K562 (cell line): Measurements from ENCODE around the gene ST3GAL3. TPM values are rescaled to one million over a fixed set of nuclear protein-coding genes. Genes with fewer than 3 reads are reported as not detected.

Experiments
- ATAC-seq: fragments of 200-7000 bp; cut with Tn5 transposase; 3 replicates; pipeline ENCODE4 v1.9.1; 2020; ENCODE audit warnings: moderate library complexity
- BruUV-seq: library from RNA; stranded (reverse); fragments of 400-500 nt; replicated peaks from 2 replicates; lab custom pipeline; 2021; lab: Mats Ljungman, UMichigan
- CTCF ChIA-PET: fragments of 300-600 bp; formaldehyde crosslinking; extraction: SDS; loops from one replicate; lab custom pipeline; 2021; ENCODE audit warnings: low intra/inter-chr PET ratio; lab: Yijun Ruan, JAX
- POLR2A ChIA-PET: fragments of 300-600, 350-650 bp; sonication (Branson Sonifier 250); formaldehyde crosslinking; extraction: SDS; loops from one replicate; lab custom pipeline; 2021; ENCODE audit warnings: antibody characterized with exemption, inconsistent platforms; lab: Yijun Ruan, JAX
- DNase-seq, 4 experiments: peaks; one replicate each; pipeline versions ENCODE4 v3.0.0 to v3.0.0-alpha.2; 2011 to 2018; ENCODE audit warnings: low spot score in 3 of 4, mixed read lengths in 3 of 4; ENCODE audit errors: extremely low read depth in 1 of 4
- FAIRE-seq: peaks from 2 replicates; lab custom pipeline; 2011; peaks lifted over from hg19 to GRCh38; lab: Jason Lieb, UNC
- H2AFZ ChIP-seq: 2 replicates; pipeline ENCODE4 v1.6.0; 2011; ENCODE audit warnings: low read depth, low read length, control low read depth, inconsistent platforms
- H3K27ac ChIP-seq: fragments of 200-600 bp; 3 replicates; pipeline ENCODE4 v1.8.0; 2011; ENCODE audit warnings: low read depth, mild to moderate bottlenecking, control low read depth, inconsistent platforms, low read length, moderate library complexity, mixed read lengths; ENCODE audit errors: extremely low read depth
- H3K27me3 ChIP-seq, 2 experiments: fragments of 300-600 bp in 1 of 2; 2 replicates in 1 of 2; 3 replicates in 1 of 2; pipeline versions ENCODE4 v1.6.0 to v1.8.0; 2011; ENCODE audit warnings: inconsistent platforms in 2 of 2, low read length in 2 of 2, mild to moderate bottlenecking in 1 of 2, mixed read lengths in 1 of 2, moderate library complexity in 1 of 2; ENCODE audit not compliant: control insufficient read depth in 2 of 2, insufficient read depth in 2 of 2
- H3K36me3 ChIP-seq: fragments of 300-600 bp; 3 replicates; pipeline ENCODE4 v1.8.0; 2011; ENCODE audit warnings: mild to moderate bottlenecking, low read length, inconsistent platforms; ENCODE audit not compliant: control insufficient read depth, insufficient read depth
- H3K4me1 ChIP-seq, 2 experiments: fragments of 200-600 bp in 1 of 2; replicated peaks in 1 of 2; 2 replicates in 1 of 2; 3 replicates in 1 of 2; pipeline versions ENCODE4 v1.5.1 to v1.8.0; 2011; ENCODE audit warnings: inconsistent platforms in 2 of 2, low read length in 2 of 2, mild to moderate bottlenecking in 1 of 2, mixed read lengths in 1 of 2, moderate library complexity in 1 of 2; ENCODE audit not compliant: control insufficient read depth in 2 of 2, insufficient read depth in 2 of 2
- H3K4me2 ChIP-seq: 2 replicates; pipeline ENCODE4 v1.6.1; 2011; ENCODE audit warnings: low read length, control low read depth, inconsistent platforms, mixed read lengths; ENCODE audit not compliant: insufficient read depth
- H3K4me3 ChIP-seq: fragments of 200-600 bp; sonication (generic), shearing (Covaris generic); 2 replicates; pipeline ENCODE4 v1.5.1; 2016; ENCODE audit warnings: control low read depth, inconsistent platforms
- H3K79me2 ChIP-seq: fragments of 200-600 bp; 3 replicates; pipeline ENCODE4 v1.8.0; 2011; ENCODE audit warnings: low read length, inconsistent platforms; ENCODE audit not compliant: control insufficient read depth, insufficient read depth
- H3K9ac ChIP-seq, 2 experiments: 2 replicates each; pipeline versions ENCODE4 v1.6.0 to v1.6.1; 2011; ENCODE audit warnings: low read depth in 2 of 2, low read length in 2 of 2, control low read depth in 1 of 2, inconsistent platforms in 1 of 2, mild to moderate bottlenecking in 1 of 2, mixed read lengths in 1 of 2; ENCODE audit not compliant: insufficient read depth in 1 of 2
- H3K9me1 ChIP-seq: one replicate; pipeline ENCODE4 v1.6.0; 2011; ENCODE audit warnings: inconsistent platforms, mild to moderate bottlenecking, low read length, moderate library complexity; ENCODE audit not compliant: control insufficient read depth, insufficient read depth
- H3K9me3 ChIP-seq: replicated peaks from 2 replicates; pipeline ENCODE4 v1.5.1; 2011; ENCODE audit warnings: low read depth, low read length, inconsistent platforms; ENCODE audit not compliant: control insufficient read depth, insufficient read depth
- H4K20me1 ChIP-seq: replicated peaks from 2 replicates; pipeline ENCODE4 v1.6.1; 2011; ENCODE audit warnings: low read length, inconsistent platforms, mixed read lengths; ENCODE audit not compliant: control insufficient read depth, insufficient read depth
- ARHGAP35 ChIP-seq: fragments of 450-650 bp; IDR thresholded peaks from 2 replicates; pipeline ENCODE4 v1.6.1; 2018; ENCODE audit not compliant: partially characterized antibody
- CHD1 ChIP-seq: fragments of 200-600 bp; sonication (generic); IDR thresholded peaks from one replicate; pipeline ENCODE4 v1.6.1; 2012; ENCODE audit warnings: mild to moderate bottlenecking, moderate library complexity, low read length, inconsistent platforms
- CTBP1 ChIP-seq: fragments of 450-650 bp; IDR thresholded peaks from 2 replicates; pipeline ENCODE4 v1.6.1; 2016; ENCODE audit warnings: borderline replicate concordance
- HNRNPH1 ChIP-seq: fragments of 200-400 bp; formaldehyde crosslinking; optimal IDR thresholded peaks from 2 replicates; pipeline ENCODE3; 2017; ENCODE audit warnings: low read depth, mild to moderate bottlenecking, low read length, moderate library complexity
- RFX5 ChIP-seq: IDR thresholded peaks from 2 replicates; pipeline ENCODE4 v1.6.1; 2011; ENCODE audit warnings: low read depth, mild to moderate bottlenecking, improper control_type of control experiment, low read length
- TEAD1 ChIP-seq, 2 experiments: fragments of 450-650 bp in 1 of 2; sonication (generic) in 1 of 2; formaldehyde crosslinking; IDR thresholded peaks; 2 replicates each; pipeline versions ENCODE4 v1.4.0 to v1.8.0; 2020 to 2022; ENCODE audit warnings: mild to moderate bottlenecking in 2 of 2, missing genetic modification reagents in 1 of 2
- TEAD4 ChIP-seq, 2 experiments: sonication (generic) in 1 of 2; formaldehyde crosslinking in 1 of 2; IDR thresholded peaks; 2 replicates each; pipeline versions ENCODE4 v1.6.1 to v1.8.0; 2012 to 2022; ENCODE audit warnings: borderline replicate concordance in 1 of 2, inconsistent platforms in 1 of 2, low read length in 1 of 2, mild to moderate bottlenecking in 1 of 2, missing genetic modification reagents in 1 of 2
- ZC3H8 ChIP-seq: fragments of 450-650 bp; IDR thresholded peaks from 2 replicates; pipeline ENCODE4 v1.6.1; 2017
- ZNF282 ChIP-seq: sonication (generic); formaldehyde crosslinking; IDR thresholded peaks from 2 replicates; pipeline ENCODE4 v1.8.1; 2023; ENCODE audit warnings: missing genetic modification reagents
- ZNF766 ChIP-seq: fragments of 200-800 bp; sonication (Bioruptor generic); conservative IDR thresholded peaks from 2 replicates; pipeline ENCODE4 v1.6.1; 2016; ENCODE audit warnings: missing genetic modification characterization, missing compliant biosample characterization
- ZNF77 ChIP-seq: fragments of 250-450 bp; sonication (Bioruptor Pico); IDR thresholded peaks from 2 replicates; pipeline ENCODE4 v1.5.0; 2020
- WGBS: fragments of 100-300 bp; shearing (Covaris generic); methylation state at CpG from one replicate; pipeline ENCODE4 v1.1.6; 2016; ENCODE audit warnings: low coverage, mixed read lengths; ENCODE audit not compliant: insufficient coverage; ENCODE audit errors: missing lambda C conversion rate; 5-methylcytosine and 5-hydroxymethylcytosine counted together
- in situ Hi-C: fragments of 300-500 bp; cut with MboI; formaldehyde crosslinking; loops from 4 replicates; pipeline ENCODE4 v1.15.0; 2018; ENCODE audit warnings: inconsistent platforms, mixed read lengths
- intact Hi-C: fragments of 100-400 bp; cut with micrococcal nuclease; formaldehyde crosslinking; loops from 2 replicates; pipeline ENCODE4 v1.14.2; 2022
- polyA plus RNA-seq, 8 experiments: library from polyadenylated mRNA; depleted of rRNA in 4 of 8; stranded (reverse) in 5 of 8; unstranded in 3 of 8; fragments of >200 nt; fragmentation: Nextera tagmentation in 2 of 8; fragmentation: Illumina TruSeq in 1 of 8; extraction: Ambion mirVana in 2 of 8; extraction: Trizol in 1 of 8; gene quantifications; 2 replicates each; pipeline versions ENCODE4 v1.2.1 to v1.2.3, GENCODE V29; 2011 to 2014; ENCODE audit warnings: inconsistent platforms in 1 of 8, missing spikeins in 1 of 8
- total RNA-seq, 7 experiments: library from RNA; depleted of rRNA in 6 of 7; stranded (reverse); fragments of >200 nt in 6 of 7; fragmentation: Illumina TruSeq in 2 of 7; extraction: Trizol in 2 of 7; gene quantifications; 2 replicates each; pipeline versions ENCODE4 v1.2.1 to v1.2.3, GENCODE V29; 2011 to 2021; ENCODE audit warnings: low replicate concordance in 1 of 7

ST3GAL3 gene
- total and polyA plus RNA-seq, 9 of the 15 experiments (the other 6 are each of a cell fraction or from before 2014, with no cell fraction given), result 1.2 to 18.9 (median 11.0) TPM

DNA sequence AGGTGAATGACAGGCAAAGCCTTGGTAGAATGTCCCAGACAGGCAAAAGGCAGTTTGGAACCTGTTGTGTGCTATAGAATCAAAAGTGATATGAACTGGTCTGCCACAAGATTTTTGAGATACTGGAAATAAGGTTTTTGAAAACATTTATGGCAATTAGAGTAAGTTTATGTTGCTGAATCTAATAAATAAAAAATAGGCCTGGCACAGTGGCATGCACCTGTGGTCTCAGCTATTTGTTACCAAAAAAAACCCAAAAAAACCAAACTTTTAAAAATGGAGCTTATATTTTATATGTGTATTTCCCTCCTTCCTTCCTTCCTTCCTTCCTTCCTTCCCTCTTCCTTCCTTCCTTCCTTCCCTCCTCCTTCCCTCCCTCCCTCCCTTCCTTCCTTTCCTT lies 149.8 kb downstream of the ST3GAL3 start:
- Histone ChIP-seq H3K79me2 (no peaks in the 10 kb centered on the region), H3K9me1 (no peaks in the 10 kb centered on the region), H3K4me3 (no peak overlapping the region), H3K4me2 (no peak overlapping the region), H3K4me1 (no peaks in the 10 kb centered on the region; a peak in 2 of 5 replicates), H3K36me3 (peaks cover 11% of the 10 kb centered on the region; the same call in 1 of the 3 replicates), H3K9me3 (no peaks in the 10 kb centered on the region), H2AFZ (no peak overlapping the region), H4K20me1 (no peaks in the 10 kb centered on the region; the same call in 1 of the 2 replicates), H3K27me3 (no peaks in the 10 kb centered on the region), H3K9ac (no peak overlapping the region), H3K27ac (no peak overlapping the region)
- TF ChIP-seq CHD1, result no peak
- no peak for TF ChIP-seq ZNF77 (CRISPR knock-in tag)
- no peak for TF ChIP-seq RFX5
- no peak for TF ChIP-seq ZNF282 (CRISPR knock-in tag)
- no peak for TF ChIP-seq ZNF766 (CRISPR knock-in tag)
- no peak for TF ChIP-seq ARHGAP35
- no peak for TF ChIP-seq ZC3H8
- intact Hi-C loops (no loop called here), in situ Hi-C loops (no loop called here)
- no TSS peak for BruUV-seq
- POLR2A ChIA-PET, result interaction anchor here (1.2 kb wide), 1 partner anchor 16 kb away, joined by 3 read pairs; no protein-coding TSS in a partner anchor
- no peak for DNase-seq
- no peak for ATAC-seq
- CTCF ChIA-PET, result no interaction called here
- no peak for FAIRE-seq

DNA sequence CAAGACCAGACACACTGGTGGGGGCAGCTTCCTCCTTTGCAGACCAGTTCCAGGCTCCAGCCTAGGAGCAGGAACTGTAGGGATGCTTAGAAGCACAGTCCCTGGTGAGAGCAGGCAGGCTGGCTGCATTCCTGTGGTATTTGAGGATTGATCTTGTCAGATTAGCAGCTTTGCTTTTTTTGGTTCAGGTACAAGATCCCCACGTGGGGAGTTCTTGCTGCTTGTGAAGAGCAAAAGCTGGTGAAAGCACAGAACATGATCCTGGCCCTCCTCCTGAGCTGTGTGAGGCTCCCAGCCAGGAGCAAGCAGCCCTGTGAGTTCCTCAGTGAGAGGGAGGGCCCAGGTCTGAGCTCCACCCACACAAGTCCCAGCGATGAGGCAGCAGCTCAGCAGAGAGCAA lies 151.0 kb downstream of the ST3GAL3 start:
- intact Hi-C loops, result no loop called here
- ATAC-seq (peak; percentile 71), FAIRE-seq (no peak), DNase-seq (no peak)
- WGBS, result 20% methylated on average over 2 of the region's 2 CpGs
- Histone ChIP-seq H2AFZ (no peak overlapping the region), H3K4me2 (no peak overlapping the region), H3K4me3 (no peak overlapping the region), H3K79me2 (no peaks in the 10 kb centered on the region), H4K20me1 (no peaks in the 10 kb centered on the region; the same call in 1 of the 2 replicates), H3K9ac (peak overlapping the region in 1 of 2 experiments; percentile 65; a peak in 1 of 4 replicates), H3K27ac (no peak overlapping the region), H3K36me3 (peaks cover 11% of the 10 kb centered on the region; the same call in 1 of the 3 replicates), H3K4me1 (peaks cover 0 to under 1% of the 10 kb centered on the region in 2 experiments; a peak in 4 of 5 replicates), H3K9me1 (no peaks in the 10 kb centered on the region), H3K9me3 (no peaks in the 10 kb centered on the region), H3K27me3 (no peaks in the 10 kb centered on the region)
- TF ChIP-seq CTBP1 (peak; percentile 42; the same call in 1 of the 2 replicates), TEAD1 (CRISPR knock-in tag; IDR thresholded peaks at IDR 0.05) (peak in 1 of 2 experiments; percentile 69; a peak in 1 of 4 replicates), TEAD4 (IDR thresholded peaks at IDR 0.05; ENCODE audit: low read length) (peak; percentile 21; the same call in 1 of the 2 replicates), TEAD4 (CRISPR knock-in tag; IDR thresholded peaks at IDR 0.05; ENCODE audit: borderline replicate concordance) (no peak), HNRNPH1 (no peak)
- in situ Hi-C loops, result no loop called here
- CTCF ChIA-PET, result interaction anchor here (0.6 kb wide), 1 partner anchor 165 kb away, joined by 3 read pairs; no protein-coding TSS in a partner anchor
- no TSS peak for BruUV-seq
- POLR2A ChIA-PET, result interaction anchor here (0.6 kb wide), 1 partner anchor 59 kb away, joined by 3 read pairs; no protein-coding TSS in a partner anchor
